Panc1 (cell line): Measurements from ENCODE around the gene CRB3. TPM values are rescaled to one million over a fixed set of nuclear protein-coding genes. Genes with fewer than 3 reads are reported as not detected.

Experiments
- ATAC-seq: fragments of 200-7000 bp; cut with Tn5 transposase; 2 replicates; pipeline ENCODE4 v1.9.1; 2020; ENCODE audit warnings: mild to moderate bottlenecking, moderate library complexity
- BruUV-seq: library from RNA; stranded (reverse); fragments of 400-500 nt; replicated peaks from 2 replicates; lab custom pipeline; 2021; lab: Mats Ljungman, UMichigan
- CTCF ChIA-PET: fragments of 300-600 bp; sonication (Branson Sonifier 250); formaldehyde crosslinking; loops from one replicate; lab custom pipeline; 2022; ENCODE audit warnings: antibody characterized with exemption; lab: Charles Lee
- POLR2A ChIA-PET: fragments of 300-600 bp; sonication (Branson Sonifier 250); formaldehyde crosslinking; loops from one replicate; lab custom pipeline; 2022; ENCODE audit warnings: antibody characterized with exemption; lab: Charles Lee
- DNase-seq: peaks from one replicate; pipeline ENCODE4 v3.0.0-alpha.2; 2010; ENCODE audit warnings: low read depth, low spot score
- H3K27ac ChIP-seq: 2 replicates; pipeline ENCODE4 v1.5.1; 2011; ENCODE audit warnings: mild to moderate bottlenecking, low read length, inconsistent platforms
- H3K27me3 ChIP-seq: fragments of 200-500 bp; sonication (Bioruptor generic); 2 replicates; pipeline ENCODE4 v1.6.0; 2014; ENCODE audit warnings: low read length, inconsistent platforms; ENCODE audit not compliant: control insufficient read depth, insufficient read depth
- H3K36me3 ChIP-seq: fragments of 200-500 bp; sonication (Bioruptor generic); 2 replicates; pipeline ENCODE4 v1.5.1; 2014; ENCODE audit warnings: inconsistent platforms, mild to moderate bottlenecking, low read length, moderate library complexity; ENCODE audit not compliant: control insufficient read depth, insufficient read depth
- H3K4me1 ChIP-seq: 2 replicates; pipeline ENCODE4 v1.5.1; 2011; ENCODE audit warnings: inconsistent platforms, mild to moderate bottlenecking, low read length, moderate library complexity; ENCODE audit not compliant: control insufficient read depth, insufficient read depth
- H3K4me3 ChIP-seq, 2 experiments: 2 replicates each; pipeline ENCODE4 v1.5.1; 2011 to 2012; ENCODE audit warnings: low read depth in 2 of 2, low read length in 2 of 2, mild to moderate bottlenecking in 2 of 2, inconsistent platforms in 1 of 2, moderate library complexity in 1 of 2
- H3K9me3 ChIP-seq: fragments of 200-500 bp; sonication (Bioruptor generic); 2 replicates; pipeline ENCODE4 v1.5.1; 2014; ENCODE audit warnings: low read depth, mild to moderate bottlenecking, inconsistent platforms, low read length, moderate library complexity; ENCODE audit not compliant: control insufficient read depth, insufficient read depth
- POLR2AphosphoS5 ChIP-seq: IDR thresholded peaks from 2 replicates; pipeline ENCODE4 v1.6.1; 2012; ENCODE audit warnings: mild to moderate bottlenecking, low read depth, low read length, moderate library complexity
- SIN3A ChIP-seq: IDR thresholded peaks from 2 replicates; pipeline ENCODE4 v1.6.1; 2012; ENCODE audit warnings: low read depth, mild to moderate bottlenecking, low read length, moderate library complexity, borderline replicate concordance; ENCODE audit not compliant: insufficient read depth
- TCF7L2 ChIP-seq: IDR thresholded peaks from 2 replicates; pipeline ENCODE4 v1.6.1; 2011; ENCODE audit warnings: mild to moderate bottlenecking, low read depth, low read length, inconsistent platforms
- in situ Hi-C: cut with HindIII; loops from 2 replicates; pipeline ENCODE4 v1.10.0; 2016; ENCODE audit warnings: low sequenced_read_pairs, low pct_unique_long_range_greater_than_20kb
- intact Hi-C: fragments of 100-400 bp; cut with micrococcal nuclease; formaldehyde crosslinking; loops from one replicate; pipeline ENCODE4 v1.10.0; 2022; ENCODE audit not compliant: unreplicated experiment
- total RNA-seq: library from RNA; stranded (reverse); gene quantifications from one replicate; pipeline ENCODE4 v1.2.1, GENCODE V29; 2021; ENCODE audit not compliant: unreplicated experiment
- TF ChIP-seq, protein P1 (sequence below), 2 experiments: IDR thresholded peaks; 2 replicates each; pipeline ENCODE4 v1.6.1; 2011 to 2012; ENCODE audit warnings: low read depth in 2 of 2, control low read depth in 1 of 2, low read length in 1 of 2, mild to moderate bottlenecking in 1 of 2, moderate library complexity in 1 of 2; ENCODE audit not compliant: insufficient read depth in 1 of 2
- TF ChIP-seq, protein P2 (sequence below): fragments of 450-650 bp; IDR thresholded peaks from 2 replicates; pipeline ENCODE4 v1.5.1; 2017; ENCODE audit warnings: mild to moderate bottlenecking

CRB3 gene
- total RNA-seq, 1 experiment from 2014 or later, result 0.21 TPM

DNA sequence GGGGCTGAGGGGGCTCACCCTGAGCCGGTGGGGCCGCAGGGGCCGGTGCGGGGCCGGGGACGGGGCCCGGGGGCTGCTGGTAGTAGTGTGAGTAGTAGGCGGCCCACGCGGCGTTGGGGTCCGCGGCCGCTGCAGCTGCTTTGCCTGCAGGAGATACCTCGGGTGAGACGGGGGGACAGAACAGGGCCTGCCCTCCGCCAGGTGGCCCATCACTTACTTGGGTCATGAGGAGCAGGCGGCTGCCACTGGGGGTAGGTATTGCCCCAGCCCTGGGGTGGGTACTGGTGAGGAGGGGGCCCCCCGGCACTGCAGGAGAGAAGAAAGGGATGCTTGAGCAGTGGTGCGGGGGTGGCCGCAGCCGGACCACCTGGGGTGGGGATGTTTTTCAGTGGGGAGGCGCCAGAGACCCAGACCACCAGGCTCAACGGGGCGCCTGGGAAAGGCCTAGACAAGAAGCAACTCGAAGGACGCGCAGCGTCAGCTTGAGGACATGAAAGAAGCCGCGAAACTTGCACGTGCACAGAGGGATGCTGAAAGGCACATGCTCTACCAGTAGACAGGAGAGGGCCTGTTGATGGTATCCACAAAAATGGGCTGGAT, 48.4 kb upstream of the CRB3 start:
- Histone ChIP-seq H3K27ac (no peak overlapping the region), H3K27me3 (no peaks in the 10 kb centered on the region), H3K4me3 (no peak overlapping the region), H3K9me3 (no peaks in the 10 kb centered on the region), H3K4me1 (no peaks in the 10 kb centered on the region; the same call in 1 of the 2 replicates), H3K36me3 (peaks cover 7% of the 10 kb centered on the region; the same call in 1 of the 2 replicates)
- no TSS peak for BruUV-seq
- DNase-seq (no peak), ATAC-seq (no peak)
- no peak for TF ChIP-seq SIN3A
- TF ChIP-seq, protein P1, sequence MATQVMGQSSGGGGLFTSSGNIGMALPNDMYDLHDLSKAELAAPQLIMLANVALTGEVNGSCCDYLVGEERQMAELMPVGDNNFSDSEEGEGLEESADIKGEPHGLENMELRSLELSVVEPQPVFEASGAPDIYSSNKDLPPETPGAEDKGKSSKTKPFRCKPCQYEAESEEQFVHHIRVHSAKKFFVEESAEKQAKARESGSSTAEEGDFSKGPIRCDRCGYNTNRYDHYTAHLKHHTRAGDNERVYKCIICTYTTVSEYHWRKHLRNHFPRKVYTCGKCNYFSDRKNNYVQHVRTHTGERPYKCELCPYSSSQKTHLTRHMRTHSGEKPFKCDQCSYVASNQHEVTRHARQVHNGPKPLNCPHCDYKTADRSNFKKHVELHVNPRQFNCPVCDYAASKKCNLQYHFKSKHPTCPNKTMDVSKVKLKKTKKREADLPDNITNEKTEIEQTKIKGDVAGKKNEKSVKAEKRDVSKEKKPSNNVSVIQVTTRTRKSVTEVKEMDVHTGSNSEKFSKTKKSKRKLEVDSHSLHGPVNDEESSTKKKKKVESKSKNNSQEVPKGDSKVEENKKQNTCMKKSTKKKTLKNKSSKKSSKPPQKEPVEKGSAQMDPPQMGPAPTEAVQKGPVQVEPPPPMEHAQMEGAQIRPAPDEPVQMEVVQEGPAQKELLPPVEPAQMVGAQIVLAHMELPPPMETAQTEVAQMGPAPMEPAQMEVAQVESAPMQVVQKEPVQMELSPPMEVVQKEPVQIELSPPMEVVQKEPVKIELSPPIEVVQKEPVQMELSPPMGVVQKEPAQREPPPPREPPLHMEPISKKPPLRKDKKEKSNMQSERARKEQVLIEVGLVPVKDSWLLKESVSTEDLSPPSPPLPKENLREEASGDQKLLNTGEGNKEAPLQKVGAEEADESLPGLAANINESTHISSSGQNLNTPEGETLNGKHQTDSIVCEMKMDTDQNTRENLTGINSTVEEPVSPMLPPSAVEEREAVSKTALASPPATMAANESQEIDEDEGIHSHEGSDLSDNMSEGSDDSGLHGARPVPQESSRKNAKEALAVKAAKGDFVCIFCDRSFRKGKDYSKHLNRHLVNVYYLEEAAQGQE (IDR thresholded peaks at IDR 0.05; ENCODE audit: insufficient read depth in 1 of 2, low read depth in 2 of 2, low read length in 1 of 2), result no peak
- TF ChIP-seq, protein P2, sequence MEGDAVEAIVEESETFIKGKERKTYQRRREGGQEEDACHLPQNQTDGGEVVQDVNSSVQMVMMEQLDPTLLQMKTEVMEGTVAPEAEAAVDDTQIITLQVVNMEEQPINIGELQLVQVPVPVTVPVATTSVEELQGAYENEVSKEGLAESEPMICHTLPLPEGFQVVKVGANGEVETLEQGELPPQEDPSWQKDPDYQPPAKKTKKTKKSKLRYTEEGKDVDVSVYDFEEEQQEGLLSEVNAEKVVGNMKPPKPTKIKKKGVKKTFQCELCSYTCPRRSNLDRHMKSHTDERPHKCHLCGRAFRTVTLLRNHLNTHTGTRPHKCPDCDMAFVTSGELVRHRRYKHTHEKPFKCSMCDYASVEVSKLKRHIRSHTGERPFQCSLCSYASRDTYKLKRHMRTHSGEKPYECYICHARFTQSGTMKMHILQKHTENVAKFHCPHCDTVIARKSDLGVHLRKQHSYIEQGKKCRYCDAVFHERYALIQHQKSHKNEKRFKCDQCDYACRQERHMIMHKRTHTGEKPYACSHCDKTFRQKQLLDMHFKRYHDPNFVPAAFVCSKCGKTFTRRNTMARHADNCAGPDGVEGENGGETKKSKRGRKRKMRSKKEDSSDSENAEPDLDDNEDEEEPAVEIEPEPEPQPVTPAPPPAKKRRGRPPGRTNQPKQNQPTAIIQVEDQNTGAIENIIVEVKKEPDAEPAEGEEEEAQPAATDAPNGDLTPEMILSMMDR, result no peak
- TF ChIP-seq TCF7L2, result no peak
- no peak for TF ChIP-seq POLR2AphosphoS5
- ChIA-PET CTCF (no interaction called here), POLR2A (no interaction called here)
- intact Hi-C loops (no loop called here), in situ Hi-C loops (no loop called here)

DNA sequence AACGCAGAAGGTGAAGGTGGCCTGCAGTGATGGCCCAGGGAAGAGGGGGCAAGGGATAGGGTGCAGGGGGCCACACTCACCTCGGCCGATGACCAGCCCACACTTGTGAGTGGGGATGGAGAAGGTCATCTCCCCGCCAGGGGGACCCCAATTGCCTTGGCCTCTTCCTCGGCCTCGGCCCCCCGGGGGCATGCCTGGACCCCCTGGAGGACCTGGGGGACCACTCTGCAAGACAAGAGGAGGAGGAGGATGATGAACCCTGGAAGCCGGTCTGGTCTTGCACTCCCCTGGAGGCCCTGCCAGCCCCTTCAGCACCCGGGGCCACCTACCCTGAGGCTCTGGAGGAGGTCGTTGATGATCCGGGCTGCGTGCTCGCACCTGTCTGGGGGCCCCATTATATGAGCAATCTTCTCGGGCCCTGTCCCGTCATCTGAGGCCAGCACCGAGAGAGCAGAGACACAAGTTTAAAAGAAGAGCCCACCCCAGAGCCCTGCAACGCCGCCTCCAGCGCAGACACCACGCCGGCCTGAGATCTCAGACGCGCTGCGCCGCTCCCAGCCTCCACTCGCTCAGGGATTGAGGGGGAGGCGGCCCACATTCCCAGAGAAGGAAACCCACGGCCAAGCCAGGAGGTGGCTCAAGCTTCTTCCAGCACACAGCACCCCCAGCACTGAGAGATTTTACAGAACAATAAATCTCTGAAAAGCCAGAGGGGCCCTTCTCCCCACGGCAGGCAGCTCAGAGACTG, 47.2 kb upstream of the CRB3 start:
- Histone ChIP-seq H3K27ac (no peak overlapping the region), H3K36me3 (peaks cover 8% of the 10 kb centered on the region), H3K9me3 (no peaks in the 10 kb centered on the region), H3K4me1 (no peaks in the 10 kb centered on the region; the same call in 1 of the 2 replicates), H3K4me3 (no peak overlapping the region), H3K27me3 (no peaks in the 10 kb centered on the region)
- ChIA-PET POLR2A (no interaction called here), CTCF (interaction anchor here (0.7 kb wide), 1 partner anchor 43 kb away, joined by 3 read pairs; the partner anchor contains the start of gene SLC25A23)
- intact Hi-C loops (no loop called here), in situ Hi-C loops (no loop called here)
- DNase-seq, result no peak
- BruUV-seq, result no TSS peak
- no peak for ATAC-seq
- TF ChIP-seq SIN3A, result no peak
- TF ChIP-seq TCF7L2, result no peak
- TF ChIP-seq, protein P1 (IDR thresholded peaks at IDR 0.05; ENCODE audit: insufficient read depth in 1 of 2, low read depth in 2 of 2, low read length in 1 of 2), result no peak
- TF ChIP-seq, protein P2, result no peak
- TF ChIP-seq POLR2AphosphoS5, result no peak
